Keratinocyte (primary cell): Measurements from ENCODE around the gene TSBP1. TPM values are rescaled to one million over a fixed set of nuclear protein-coding genes. Genes with fewer than 3 reads are reported as not detected.

ENCODE experiments used
- DNase-seq: peaks from one replicate; pipeline ENCODE4 v3.0.0-alpha.2; 2011; ENCODE audit warnings: low read depth, missing footprints, low spot score
- FAIRE-seq: peaks from 2 replicates; lab custom pipeline; 2011; peaks lifted over from hg19 to GRCh38; lab: Jason Lieb, UNC
- H2AFZ ChIP-seq: 2 replicates; pipeline ENCODE4 v1.6.0; 2012; ENCODE audit warnings: low read length, control low read depth, inconsistent platforms; ENCODE audit not compliant: control insufficient read depth
- H3K27ac ChIP-seq: 2 replicates; pipeline ENCODE4 v1.5.1; 2011; ENCODE audit warnings: low read length; ENCODE audit not compliant: control insufficient read depth, insufficient read depth
- H3K27me3 ChIP-seq: 3 replicates; pipeline ENCODE4 v1.6.0; 2011; ENCODE audit warnings: low read length; ENCODE audit not compliant: control insufficient read depth, insufficient read depth; ENCODE audit errors: extremely low read depth
- H3K36me3 ChIP-seq, 2 experiments: 2 replicates in 1 of 2; 3 replicates in 1 of 2; pipeline ENCODE4 v1.5.1; 2011; ENCODE audit warnings: low read length in 2 of 2, mild to moderate bottlenecking in 1 of 2; ENCODE audit not compliant: control insufficient read depth in 2 of 2, insufficient read depth in 2 of 2; ENCODE audit errors: extremely low read depth in 1 of 2
- H3K4me1 ChIP-seq: 3 replicates; pipeline ENCODE4 v1.5.1; 2011; ENCODE audit warnings: low read length; ENCODE audit not compliant: control insufficient read depth, insufficient read depth; ENCODE audit errors: extremely low read depth
- H3K4me2 ChIP-seq: 3 replicates; pipeline ENCODE4 v1.6.0; 2011; ENCODE audit warnings: low read depth, low read length; ENCODE audit not compliant: control insufficient read depth, insufficient read depth; ENCODE audit errors: extremely low read depth
- H3K4me3 ChIP-seq, 3 experiments: fragments of 200-600 bp in 1 of 3; sonication (generic) in 1 of 3; 2 replicates in 2 of 3; 3 replicates in 1 of 3; pipeline ENCODE4 v1.5.1; 2011 to 2016; ENCODE audit warnings: low read length in 3 of 3, mild to moderate bottlenecking in 3 of 3, control low read depth in 2 of 3, inconsistent platforms in 1 of 3, low read depth in 1 of 3, mixed read lengths in 1 of 3, mixed run types in 1 of 3, moderate library complexity in 1 of 3; ENCODE audit not compliant: control insufficient read depth in 2 of 3, insufficient read depth in 2 of 3; ENCODE audit errors: extremely low read depth in 1 of 3
- H3K79me2 ChIP-seq: 2 replicates; pipeline ENCODE4 v1.6.0; 2012; ENCODE audit warnings: low read length; ENCODE audit not compliant: control insufficient read depth, insufficient read depth
- H3K9ac ChIP-seq: 3 replicates; pipeline ENCODE4 v1.6.0; 2011; ENCODE audit warnings: low read length; ENCODE audit not compliant: control insufficient read depth, insufficient read depth; ENCODE audit errors: extremely low read depth
- H3K9me1 ChIP-seq: 3 replicates; pipeline ENCODE4 v1.6.0; 2011; ENCODE audit warnings: low read length; ENCODE audit not compliant: control insufficient read depth, insufficient read depth; ENCODE audit errors: extremely low read depth
- H3K9me3 ChIP-seq: 2 replicates; pipeline ENCODE4 v1.5.1; 2012; ENCODE audit warnings: low read depth, low read length; ENCODE audit not compliant: control insufficient read depth
- H4K20me1 ChIP-seq: 3 replicates; pipeline ENCODE4 v1.6.0; 2011; ENCODE audit warnings: low read length; ENCODE audit not compliant: control insufficient read depth, insufficient read depth; ENCODE audit errors: extremely low read depth
- CTCF ChIP-seq, 3 experiments: IDR thresholded peaks in 1 of 3; conservative IDR thresholded peaks in 1 of 3; optimal IDR thresholded peaks in 1 of 3; 2 replicates in 2 of 3; 3 replicates in 1 of 3; pipeline versions ENCODE3 to v1.5.1; 2011; ENCODE audit warnings: low read length in 3 of 3, mild to moderate bottlenecking in 3 of 3, moderate library complexity in 2 of 3, control low read depth in 1 of 3, inconsistent platforms in 1 of 3; ENCODE audit not compliant: insufficient read depth in 2 of 3; ENCODE audit errors: extremely low read depth in 1 of 3
- EZH2 ChIP-seq: IDR thresholded peaks from one replicate; pipeline ENCODE4 v1.6.1; 2012; ENCODE audit warnings: inconsistent platforms, mild to moderate bottlenecking, low read length, moderate library complexity
- dilution Hi-C: fragments of 300-500 bp; cut with MboI; formaldehyde crosslinking; loops from one replicate; pipeline ENCODE4 v1.7.0; 2020; ENCODE audit warnings: low sequenced_read_pairs; ENCODE audit not compliant: extremely low pct_ligation_motif_present
- polyA plus RNA-seq, 5 experiments: library from polyadenylated mRNA; depleted of rRNA in 3 of 5; stranded (reverse) in 3 of 5; stranded (forward) in 1 of 5; unstranded in 1 of 5; fragments of >200 nt; gene quantifications; 1 replicate in 1 of 5; 2 replicates in 3 of 5; 3 replicates in 1 of 5; pipeline versions ENCODE4 v1.2.1 to v1.2.3, GENCODE V29; 2011 to 2012; ENCODE audit warnings: missing spikeins in 2 of 5, low read depth in 1 of 5, low replicate concordance in 1 of 5
- small RNA-seq, 3 experiments: library from RNA; depleted of rRNA; stranded (forward); fragments of <200 nt; gene quantifications; one replicate each; pipeline ENCODE3, GENCODE V24; 2012; ENCODE audit warnings: low read depth in 3 of 3, low replicate concordance in 1 of 3; ENCODE audit not compliant: insufficient read length in 3 of 3

TSBP1 gene
- polyA plus RNA-seq, 1 donor (not counting 4 experiments of a cell fraction or from before 2014, with no cell fraction given): not detected

GRCh38 chr6:32244270-32244669 lies 127.4 kb downstream of the TSBP1 start:
- Histone ChIP-seq H3K4me1 (no peaks in the 10 kb centered on the region), H3K79me2 (no peaks in the 10 kb centered on the region), H3K36me3 (no peaks in the 10 kb centered on the region), H2AFZ (no peak overlapping the region), H4K20me1 (no peaks in the 10 kb centered on the region), H3K9me1 (no peaks in the 10 kb centered on the region), H3K9ac (no peak overlapping the region), H3K4me3 (no peak overlapping the region), H3K4me2 (no peak overlapping the region), H3K9me3 (no peaks in the 10 kb centered on the region), H3K27ac (no peak overlapping the region), H3K27me3 (peaks cover 2% of the 10 kb centered on the region)
- dilution Hi-C loops: no loop called here
- FAIRE-seq: no peak
- no peak for DNase-seq
- no peak for TF ChIP-seq EZH2
- TF ChIP-seq CTCF (optimal IDR thresholded peaks at IDR 0.05 in 1 of 3, IDR thresholded peaks at IDR 0.05 in 1 of 3, conservative IDR thresholded peaks at IDR 0.05 in 1 of 3; ENCODE audit: extremely low read depth in 1 of 3, insufficient read depth in 2 of 3, low read length in 3 of 3): no peak

Small RNA genes within 50 kb of the gene (small RNA-seq; reads per million reads assigned to genes)
- 0 reads per million in 3 experiments for gene RNU6-603P

Other genes with a start within 250 kb of the TSBP1 start
- 30.4 to 51.2 TPM (median 37.9 TPM) in 3 replicates for gene ATF6B, start 243.7 kb downstream of the TSBP1 start, polyA plus RNA-seq
- gene FKBPL, start 241.6 kb downstream of the TSBP1 start, polyA plus RNA-seq: 4.2 to 5.6 TPM (median 4.9 TPM) in 3 replicates
- 0.09 to 0.17 TPM (median 0.09 TPM) in 3 replicates for gene PRRT1, start 220.0 kb downstream of the TSBP1 start, polyA plus RNA-seq
- 15.0 to 21.0 TPM (median 15.6 TPM) in 3 replicates for gene PPT2, start 217.8 kb downstream of the TSBP1 start, polyA plus RNA-seq
- gene EGFL8, start 207.3 kb downstream of the TSBP1 start, polyA plus RNA-seq: 1.7 to 4.2 TPM (median 3.7 TPM) in 3 replicates
- 46.4 to 85.1 TPM (median 54.7 TPM) in 3 replicates for gene AGPAT1, start 195.8 kb downstream of the TSBP1 start, polyA plus RNA-seq
- 29.6 to 43.2 TPM (median 33.2 TPM) in 3 replicates for gene RNF5, start 193.5 kb downstream of the TSBP1 start, polyA plus RNA-seq
- gene AGER, start 187.7 kb downstream of the TSBP1 start, polyA plus RNA-seq: 2.0 to 2.4 TPM (median 2.4 TPM) in 3 replicates
- gene PBX2, start 181.7 kb downstream of the TSBP1 start, polyA plus RNA-seq: 43.5 to 54.9 TPM (median 44.0 TPM) in 3 replicates
- 2.8 to 6.5 TPM (median 3.6 TPM) in 3 replicates for gene GPSM3, start 179.3 kb downstream of the TSBP1 start, polyA plus RNA-seq
- 0.07 to 0.13 TPM (median 0.11 TPM) in 3 replicates for gene NOTCH4, start 147.8 kb downstream of the TSBP1 start, polyA plus RNA-seq
- not detected in 3 replicates for gene BTNL2, start 35.3 kb upstream of the TSBP1 start, polyA plus RNA-seq
- gene HLA-DRA, start 68.0 kb upstream of the TSBP1 start, polyA plus RNA-seq: 0.21 to 2.4 TPM in 2 of 3 replicates, not detected in the other
- gene HLA-DRB5, start 158.4 kb upstream of the TSBP1 start, polyA plus RNA-seq: 0.05 TPM in 1 of 3 replicates, not detected in the others
- 0.12 to 0.54 TPM (median 0.31 TPM) in 3 replicates for gene HLA-DRB1, start 217.9 kb upstream of the TSBP1 start, polyA plus RNA-seq